Esophagus squamous epithelium (tissue), 4 donors: Measurements from ENCODE around the gene ZBTB45.

ENCODE experiments used
- CTCF ChIP-seq, 6 experiments: fragments of 450-650 bp in 4 of 6; fragments of 200-600 bp in 2 of 6; sonication (generic) in 2 of 6; IDR thresholded peaks; one replicate each; pipeline ENCODE4 v1.5.1; 2016 to 2019; ENCODE audit warnings: antibody characterized with exemption in 6 of 6, mild to moderate bottlenecking in 4 of 6, moderate library complexity in 4 of 6
- POLR2A ChIP-seq, 4 donors: fragments of 450-650 bp; IDR thresholded peaks; one replicate each; pipeline ENCODE4 v1.6.1; 2017; ENCODE audit warnings: antibody characterized with exemption in 4 of 4, mild to moderate bottlenecking in 4 of 4, moderate library complexity in 3 of 4

GRCh38 chr19:58479736-58480480, 39.7 kb downstream of the ZBTB45 start:
- TF ChIP-seq POLR2A (IDR thresholded peaks at IDR 0.05) (no peak), CTCF (IDR thresholded peaks at IDR 0.05) (no peak)
